ENCODE results near the gene TAAR8. TPM values are rescaled to one million over a fixed set of nuclear protein-coding genes. Genes with fewer than 3 reads are reported as not detected.
"Not testable (repeated sequence)": the region's sequence is repeated elsewhere in the genome, so short reads cannot be mapped to it uniquely, and the experiment has no call there.

TAAR8 gene
- total and polyA plus RNA-seq, 4 donors: not detected

GRCh38 chr6:132530293-132530974 lies 22.0 kb upstream of the TAAR8 start:
- H3K9ac ChIP-seq (ENCODE audit: insufficient read depth in 1 of 2, low read length in 2 of 2): peak overlapping the region in 1 of 2 donors; percentile 59
- peak; percentile 62 for ATAC-seq (ENCODE audit: insufficient read depth, low FRiP score)
- no peaks in the 10 kb centered on the region for H3K9me3 ChIP-seq (ENCODE audit: control insufficient read depth in 4 of 4, insufficient read depth in 3 of 4, low read length in 3 of 4)
- WGBS, 2 donors: 19 to 21% methylated on average over 9 of the region's 9 CpGs
- no peaks in the 10 kb centered on the region for H3K27me3 ChIP-seq (ENCODE audit: control insufficient read depth in 3 of 3, insufficient read depth in 3 of 3, low read length in 2 of 3)
- no peaks in the 10 kb centered on the region for H3K4me1 ChIP-seq (ENCODE audit: control insufficient read depth in 5 of 5, insufficient read depth in 5 of 5, low read length in 5 of 5)
- DNase-seq: peak; percentile 66 to 80 (median 77)
- no peak overlapping the region for H3K27ac ChIP-seq (ENCODE audit: low read depth in 1 of 2, low read length in 1 of 2)
- H3K4me3 ChIP-seq: no peak overlapping the region
- no peaks in the 10 kb centered on the region for H3K36me3 ChIP-seq (ENCODE audit: control insufficient read depth in 4 of 4, insufficient read depth in 4 of 4, low read length in 4 of 4)
- peak; percentile 72 for TF ChIP-seq CTCF (IDR thresholded peaks at IDR 0.05; ENCODE audit: control extremely low read depth, extremely low read depth)

GRCh38 chr6:132534546-132534945 lies 17.9 kb upstream of the TAAR8 start:
- not testable (repeated sequence) for H3K4me1 ChIP-seq (ENCODE audit: control insufficient read depth in 5 of 5, insufficient read depth in 5 of 5, low read length in 5 of 5); DNase-seq; H3K27ac ChIP-seq (ENCODE audit: low read depth in 1 of 2, low read length in 1 of 2); H3K4me3 ChIP-seq; H3K27me3 ChIP-seq (ENCODE audit: control insufficient read depth in 3 of 3, insufficient read depth in 3 of 3, low read length in 2 of 3); H3K9ac ChIP-seq (ENCODE audit: insufficient read depth in 1 of 2, low read length in 2 of 2); ATAC-seq (ENCODE audit: insufficient read depth, low FRiP score); H3K36me3 ChIP-seq (ENCODE audit: control insufficient read depth in 4 of 4, insufficient read depth in 4 of 4, low read length in 4 of 4); H3K9me3 ChIP-seq (ENCODE audit: control insufficient read depth in 4 of 4, insufficient read depth in 3 of 4, low read length in 3 of 4)
- WGBS, 2 donors: 72 to 77% methylated on average over 2 of the region's 2 CpGs

GRCh38 chr6:132537145-132537544 lies 15.3 kb upstream of the TAAR8 start:
- Histone ChIP-seq H3K36me3 (ENCODE audit: control insufficient read depth in 4 of 4, insufficient read depth in 4 of 4, low read length in 4 of 4) (no peaks in the 10 kb centered on the region), H3K27ac (ENCODE audit: low read depth in 1 of 2, low read length in 1 of 2) (no peak overlapping the region), H3K9ac (ENCODE audit: insufficient read depth in 1 of 2, low read length in 2 of 2) (no peak overlapping the region), H3K4me3 (no peak overlapping the region), H3K27me3 (ENCODE audit: control insufficient read depth in 3 of 3, insufficient read depth in 3 of 3, low read length in 2 of 3) (no peaks in the 10 kb centered on the region), H3K9me3 (ENCODE audit: control insufficient read depth in 4 of 4, insufficient read depth in 3 of 4, low read length in 3 of 4) (no peaks in the 10 kb centered on the region), H3K4me1 (ENCODE audit: control insufficient read depth in 5 of 5, insufficient read depth in 5 of 5, low read length in 5 of 5) (no peaks in the 10 kb centered on the region)
- WGBS, 2 donors: 89 to 91% methylated on average over 3 of the region's 3 CpGs
- ATAC-seq (ENCODE audit: insufficient read depth, low FRiP score) (no peak), DNase-seq (no peak)
- TF ChIP-seq CTCF (IDR thresholded peaks at IDR 0.05; ENCODE audit: control extremely low read depth, extremely low read depth): no peak

- TF ChIP-seq CTCF (IDR thresholded peaks at IDR 0.05; ENCODE audit: control extremely low read depth, extremely low read depth): no peak
- no peak for DNase-seq
- Histone ChIP-seq H3K9ac (ENCODE audit: insufficient read depth in 1 of 2, low read length in 2 of 2) (no peak within 1 kb of the TSS), H3K9me3 (ENCODE audit: control insufficient read depth in 4 of 4, insufficient read depth in 3 of 4, low read length in 3 of 4) (no peaks in the 10 kb centered on the region), H3K27me3 (ENCODE audit: control insufficient read depth in 3 of 3, insufficient read depth in 3 of 3, low read length in 2 of 3) (no peaks in the 10 kb centered on the region), H3K4me3 (no peak within 1 kb of the TSS), H3K36me3 (ENCODE audit: control insufficient read depth in 4 of 4, insufficient read depth in 4 of 4, low read length in 4 of 4) (no peaks in the 10 kb centered on the region), H3K4me1 (ENCODE audit: control insufficient read depth in 5 of 5, insufficient read depth in 5 of 5, low read length in 5 of 5) (no peaks in the 10 kb centered on the region), H3K27ac (ENCODE audit: low read depth in 1 of 2, low read length in 1 of 2) (no peak within 1 kb of the TSS)
- ATAC-seq (ENCODE audit: insufficient read depth, low FRiP score): no peak
- WGBS, 2 donors: 85 to 91% methylated on average over 4 of the region's 4 CpGs
Measured at GRCh38 chr6:132537977-132538376, 14.5 kb upstream of the TAAR8 start, which contains the start of gene TAAR9. Gene TAAR9, plus strand, starts transcription at chr6:132538277. Its CDS starts 13 bp downstream, at chr6:132538290.
